ENCODE results near the gene TTC9.

The TTC9 gene

DNA sequence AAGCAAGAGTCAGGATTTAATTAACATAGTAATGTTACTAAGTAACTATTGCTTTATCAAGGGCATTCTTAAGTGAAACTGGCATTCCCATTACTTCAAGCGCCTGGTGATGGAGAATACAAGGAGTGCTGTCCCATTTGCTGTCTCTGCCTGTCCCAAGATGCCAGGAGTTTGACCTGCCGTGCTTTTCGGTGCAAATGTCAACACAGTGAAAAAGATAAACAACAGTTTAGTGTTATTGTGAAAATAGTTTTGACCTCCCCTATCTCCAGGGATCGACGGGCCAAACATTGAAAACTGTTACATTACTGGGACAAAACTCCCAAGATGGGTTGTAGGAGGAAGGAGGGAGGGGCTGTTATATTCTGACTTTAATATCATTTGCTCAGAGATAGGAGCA, 74.8 kb downstream of the TTC9 start:
- no peak for DNase-seq (ENCODE audit: low spot score)

DNA sequence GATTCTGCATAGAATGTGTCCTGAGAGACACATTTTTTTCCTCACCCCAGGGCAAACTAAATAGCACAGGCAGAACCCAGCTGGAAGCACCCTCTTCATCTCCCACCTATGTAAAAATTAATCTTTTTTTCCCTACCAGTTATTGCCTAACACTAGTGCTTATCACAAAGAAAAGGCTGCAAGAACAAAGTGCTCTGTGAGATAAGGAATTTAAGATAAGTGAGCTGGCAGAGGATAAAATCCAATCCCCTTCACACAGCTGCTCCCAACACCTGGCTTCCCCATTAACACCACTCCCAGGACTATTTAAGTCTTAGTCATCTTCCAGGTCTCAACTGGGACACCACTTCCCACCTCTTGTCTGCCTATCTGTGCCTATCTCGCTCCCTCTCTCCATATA, 75.2 kb downstream of the TTC9 start:
- no peak for DNase-seq (ENCODE audit: low spot score)

DNA sequence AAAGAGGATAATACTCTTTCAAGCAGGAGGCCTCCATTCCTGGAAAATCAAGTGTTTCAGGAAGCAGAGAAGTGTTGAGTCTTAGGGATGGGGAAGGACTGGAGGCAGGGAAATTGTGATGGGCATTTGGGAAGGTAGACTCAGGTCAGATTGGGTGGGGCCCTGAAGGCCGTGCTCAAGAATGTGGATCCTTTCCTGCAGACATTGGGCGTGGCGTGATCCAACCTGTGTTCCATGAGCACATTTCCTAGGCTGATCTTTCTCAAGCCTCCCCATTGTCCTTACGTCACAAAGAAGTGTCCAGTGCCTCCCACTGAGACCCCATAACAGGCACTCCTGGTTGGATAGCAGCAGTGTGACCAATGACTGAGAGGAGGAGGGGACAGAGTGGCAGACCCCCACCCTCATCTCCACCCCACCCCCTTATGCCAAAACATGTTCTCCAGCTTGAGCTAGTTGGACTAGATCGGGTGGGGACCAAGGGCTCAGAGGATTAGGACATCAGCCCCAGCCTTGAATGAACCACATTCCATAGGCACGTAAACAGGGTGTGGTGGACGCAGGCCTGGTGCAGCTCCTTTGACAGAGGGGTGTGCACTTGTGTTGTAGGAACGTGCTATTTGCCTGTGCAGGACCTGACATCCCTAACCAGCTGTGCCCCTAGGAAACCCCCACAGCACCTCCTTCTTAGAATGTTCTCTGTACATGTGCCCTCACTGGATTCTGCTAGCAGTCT, 76.8 kb downstream of the TTC9 start:
- no peak for DNase-seq (ENCODE audit: low spot score)

DNA sequence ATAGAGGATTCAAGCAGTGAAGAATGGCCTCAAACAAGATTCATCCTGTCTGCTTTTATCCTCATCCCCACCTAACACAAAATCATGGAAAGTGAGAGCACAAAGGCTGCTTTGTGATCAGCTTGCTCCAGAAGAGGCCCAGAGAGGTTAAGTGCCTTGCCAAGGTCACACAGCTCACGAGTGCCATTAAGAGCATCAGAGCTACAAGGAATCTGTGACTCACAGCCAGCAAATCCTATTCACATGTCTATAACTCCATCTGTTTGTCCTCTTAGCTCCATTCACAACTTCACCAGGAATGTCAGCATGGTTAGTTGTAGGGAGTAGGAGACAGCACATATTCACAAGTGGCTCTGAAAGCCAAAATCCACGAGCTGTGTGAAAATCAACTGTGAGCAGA, 79.8 kb downstream of the TTC9 start:
- peak; percentile 56 for DNase-seq (ENCODE audit: low spot score)

DNA sequence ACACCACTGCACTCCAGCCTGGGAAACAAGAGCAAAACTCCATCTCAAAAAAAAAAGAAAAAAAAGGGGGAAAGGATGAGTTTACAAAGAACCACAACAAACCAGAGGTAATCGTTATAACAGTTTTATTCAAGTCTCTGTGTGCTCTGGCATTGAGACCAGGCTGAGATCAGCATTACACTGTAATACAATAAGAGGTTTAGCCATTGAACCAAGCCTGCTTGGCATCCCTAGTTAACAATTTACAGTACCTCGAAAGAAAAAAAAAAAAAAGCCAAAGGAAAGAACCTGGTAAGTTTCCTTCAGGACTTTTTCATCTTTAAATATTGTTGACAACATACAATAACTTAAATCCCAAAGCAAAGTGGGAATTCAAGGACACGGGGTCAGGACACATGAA, 80.7 kb downstream of the TTC9 start:
- no peak for DNase-seq (ENCODE audit: low spot score)

DNA sequence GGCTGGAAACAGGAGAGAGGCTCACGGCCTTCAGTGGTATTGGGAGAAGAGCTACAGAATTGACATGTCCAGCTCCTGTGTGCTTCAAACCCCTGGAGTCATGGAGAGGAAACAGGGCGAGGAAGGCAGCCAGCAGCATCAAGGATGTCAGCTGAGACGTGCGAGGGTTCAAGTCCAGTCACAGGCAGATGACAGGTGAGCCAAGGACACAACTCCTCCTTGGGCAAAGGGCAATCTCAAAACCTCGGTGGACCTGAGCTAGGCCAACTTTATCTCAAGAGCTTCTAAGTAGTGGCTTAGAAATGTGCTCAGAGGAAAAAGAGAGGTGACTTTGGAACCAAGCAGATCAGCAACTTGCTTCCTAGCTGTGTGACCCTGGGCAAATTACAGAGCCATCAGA, 81.6 kb downstream of the TTC9 start:
- no peak for DNase-seq (ENCODE audit: low spot score)

DNA sequence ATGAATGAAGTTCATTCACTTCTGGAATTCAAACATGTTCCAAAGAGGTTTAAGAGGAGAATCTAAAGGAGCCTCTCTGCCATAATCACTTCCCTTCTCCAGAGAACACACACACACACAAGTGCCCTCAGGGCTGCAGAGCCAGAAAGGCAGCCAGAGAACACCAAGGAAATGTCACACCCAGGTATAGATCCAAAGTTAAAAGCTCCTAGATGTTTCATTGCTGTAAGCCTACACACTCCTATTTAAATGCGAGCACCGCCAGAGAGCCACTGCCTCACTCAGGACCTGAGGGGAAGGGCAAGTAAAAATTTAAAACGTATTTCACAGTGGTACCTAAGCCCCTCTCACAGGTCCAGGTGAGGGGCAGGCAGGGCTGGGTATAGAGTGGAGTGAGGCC, 82.4 kb downstream of the TTC9 start:
- no peak for DNase-seq (ENCODE audit: low spot score)

DNA sequence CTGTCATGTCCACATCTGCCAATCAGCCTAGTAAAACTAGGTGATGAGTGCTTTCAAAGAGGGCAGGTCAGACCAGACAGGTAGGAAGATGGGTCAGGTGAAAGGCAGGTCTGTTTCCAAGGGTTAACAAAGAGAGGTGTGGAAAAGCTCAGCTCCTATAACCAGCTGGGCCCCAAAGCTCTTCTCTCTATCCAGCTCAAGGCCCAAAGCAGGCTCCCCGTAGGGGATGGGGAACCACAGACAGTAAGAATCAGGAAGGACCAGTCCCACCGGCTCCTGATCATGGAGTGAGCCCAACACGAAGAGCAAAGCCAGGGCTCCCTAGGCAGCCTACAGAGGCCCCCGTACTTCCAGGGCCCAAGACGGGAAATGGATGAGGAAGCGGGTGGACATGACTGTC, 83.2 kb downstream of the TTC9 start:
- no peak for DNase-seq (ENCODE audit: low spot score)

All from COLO829 (cell line).